Bronchial epithelial cell (primary cell): ENCODE measurements around the gene ABCC3. TPM values are rescaled to one million over a fixed set of nuclear protein-coding genes. Genes with fewer than 3 reads are reported as not detected.

ENCODE experiments used
- DNase-seq: peaks from one replicate; pipeline ENCODE4 v3.0.0-alpha.2; 2010; ENCODE audit warnings: low read depth
- FAIRE-seq: peaks from 2 replicates; lab custom pipeline; 2011; peaks lifted over from hg19 to GRCh38; lab: Jason Lieb, UNC
- H3K27me3 ChIP-seq: 2 replicates; pipeline ENCODE4 v1.5.1; 2011; ENCODE audit warnings: low read length; ENCODE audit not compliant: control insufficient read depth, insufficient read depth
- H3K36me3 ChIP-seq: 2 replicates; pipeline ENCODE4 v1.5.1; 2011; ENCODE audit warnings: low read length; ENCODE audit not compliant: control insufficient read depth, insufficient read depth
- H3K4me3 ChIP-seq: 2 replicates; pipeline ENCODE4 v1.5.1; 2011; ENCODE audit warnings: mild to moderate bottlenecking, low read depth, low read length, control low read depth
- total RNA-seq: library from RNA; depleted of rRNA; stranded (reverse); fragments of >200 nt; gene quantifications from 2 replicates; pipeline ENCODE4 v1.2.1, GENCODE V29; 2014
- TF ChIP-seq, protein P1 (sequence below): IDR thresholded peaks from 2 replicates; pipeline ENCODE4 v1.5.1; 2011; ENCODE audit warnings: mild to moderate bottlenecking, moderate library complexity, low read length, control low read depth, inconsistent platforms; ENCODE audit not compliant: insufficient read depth, severe bottlenecking

Gene ABCC3
- total RNA-seq, 1 donor from 2014 or later = 33.2 TPM

DNA sequence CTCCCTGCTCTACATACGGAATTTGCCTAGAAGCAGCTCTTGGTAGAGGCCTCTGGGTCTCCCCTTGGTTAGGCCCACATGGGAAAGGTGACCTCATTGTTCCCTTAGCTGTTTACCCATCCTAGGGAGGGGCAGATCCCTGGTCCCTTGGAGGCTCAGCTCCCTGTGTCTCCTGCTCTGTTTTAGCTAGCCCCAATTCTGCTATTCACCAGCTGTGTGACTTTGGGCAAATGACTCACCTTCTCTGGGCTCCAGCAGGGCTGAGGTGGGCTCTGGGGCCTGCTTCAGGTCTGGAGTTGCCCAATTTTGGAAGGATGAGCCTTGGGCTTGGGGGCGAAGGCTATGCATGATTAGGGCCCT is 3.9 kb downstream of the ABCC3 start:
- Histone ChIP-seq H3K36me3 (no peaks in the 10 kb centered on the region), H3K27me3 (no peaks in the 10 kb centered on the region), H3K4me3 (no peak overlapping the region)
- DNase-seq (no peak), FAIRE-seq (no peak)
- TF ChIP-seq, protein P1, sequence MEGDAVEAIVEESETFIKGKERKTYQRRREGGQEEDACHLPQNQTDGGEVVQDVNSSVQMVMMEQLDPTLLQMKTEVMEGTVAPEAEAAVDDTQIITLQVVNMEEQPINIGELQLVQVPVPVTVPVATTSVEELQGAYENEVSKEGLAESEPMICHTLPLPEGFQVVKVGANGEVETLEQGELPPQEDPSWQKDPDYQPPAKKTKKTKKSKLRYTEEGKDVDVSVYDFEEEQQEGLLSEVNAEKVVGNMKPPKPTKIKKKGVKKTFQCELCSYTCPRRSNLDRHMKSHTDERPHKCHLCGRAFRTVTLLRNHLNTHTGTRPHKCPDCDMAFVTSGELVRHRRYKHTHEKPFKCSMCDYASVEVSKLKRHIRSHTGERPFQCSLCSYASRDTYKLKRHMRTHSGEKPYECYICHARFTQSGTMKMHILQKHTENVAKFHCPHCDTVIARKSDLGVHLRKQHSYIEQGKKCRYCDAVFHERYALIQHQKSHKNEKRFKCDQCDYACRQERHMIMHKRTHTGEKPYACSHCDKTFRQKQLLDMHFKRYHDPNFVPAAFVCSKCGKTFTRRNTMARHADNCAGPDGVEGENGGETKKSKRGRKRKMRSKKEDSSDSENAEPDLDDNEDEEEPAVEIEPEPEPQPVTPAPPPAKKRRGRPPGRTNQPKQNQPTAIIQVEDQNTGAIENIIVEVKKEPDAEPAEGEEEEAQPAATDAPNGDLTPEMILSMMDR = no peak

DNA sequence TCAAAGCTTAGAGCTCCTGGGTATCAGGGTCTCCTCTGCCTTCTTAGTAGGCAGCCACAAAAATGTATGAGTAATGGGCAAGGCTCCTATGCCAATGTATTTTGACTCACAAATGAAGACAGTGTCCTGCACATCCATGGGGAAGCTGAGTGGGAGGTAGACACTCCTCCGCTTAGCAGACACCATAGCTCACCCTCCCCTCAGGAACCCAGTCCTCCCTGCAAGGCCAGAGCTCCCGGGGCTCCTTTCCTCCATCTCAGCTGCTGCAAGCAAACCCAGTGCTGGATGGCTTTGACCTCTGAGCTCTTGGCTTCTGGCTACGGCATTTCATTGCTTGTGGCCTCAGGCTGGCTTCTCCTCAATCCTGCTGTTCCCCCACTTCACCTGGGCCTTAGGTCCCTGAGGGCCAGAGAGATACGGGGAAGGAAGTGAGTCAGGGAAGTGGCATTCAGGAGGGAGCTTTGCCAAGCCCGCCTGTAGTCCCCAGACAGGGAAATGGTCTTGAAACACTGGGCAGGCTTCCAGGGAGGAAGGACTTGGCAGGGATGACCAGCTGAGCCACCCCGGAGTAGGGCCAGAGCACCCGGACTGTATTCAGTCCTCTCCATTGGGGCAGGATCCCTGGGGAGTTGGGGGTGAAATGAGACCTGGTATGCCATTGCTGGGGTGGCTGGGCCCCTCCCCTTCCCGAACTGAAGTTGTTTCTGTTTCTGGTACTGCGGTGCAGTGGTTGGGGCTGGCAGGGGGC is 4.5 kb downstream of the ABCC3 start:
- peak; percentile 97 for DNase-seq
- TF ChIP-seq, protein P1 = no peak
- no peak overlapping the region for H3K4me3 ChIP-seq
- no peaks in the 10 kb centered on the region for H3K27me3 ChIP-seq
- H3K36me3 ChIP-seq = no peaks in the 10 kb centered on the region
- no peak for FAIRE-seq

DNA sequence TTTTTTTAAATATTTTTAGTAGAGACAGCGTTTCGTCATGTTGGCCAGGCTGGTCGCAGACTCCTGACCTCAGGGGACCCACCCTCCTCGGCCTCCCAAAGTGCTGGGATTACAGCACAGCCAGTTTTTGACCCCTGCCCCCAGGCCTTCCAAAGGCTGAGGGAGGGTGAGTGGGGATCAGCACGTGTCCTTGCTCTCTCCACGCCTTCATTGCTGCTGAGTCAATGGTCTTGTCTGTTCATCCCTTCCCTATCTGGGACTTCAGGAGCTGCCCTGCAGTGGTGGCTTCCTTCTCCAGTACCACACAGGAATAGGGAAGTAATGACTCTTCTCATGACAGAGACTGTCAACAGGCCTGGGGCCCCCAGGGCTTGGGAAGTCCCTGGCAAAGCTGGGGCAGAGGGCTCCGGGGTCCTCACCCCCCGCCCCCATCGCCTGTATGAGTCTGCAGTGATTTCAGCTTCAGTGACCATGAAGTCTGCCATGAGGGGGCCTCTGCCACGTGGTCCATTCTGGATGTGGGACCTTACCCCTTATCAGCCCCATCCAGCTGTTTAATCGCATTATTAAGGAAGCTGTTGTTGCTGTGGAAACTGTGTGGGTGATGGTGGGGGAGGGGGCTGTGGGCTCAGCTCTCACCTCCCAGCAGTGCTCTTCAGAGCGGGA is 6.1 kb downstream of the ABCC3 start:
- DNase-seq (peak; percentile 30), FAIRE-seq (no peak)
- no peak overlapping the region for H3K4me3 ChIP-seq
- H3K27me3 ChIP-seq = no peaks in the 10 kb centered on the region
- H3K36me3 ChIP-seq = no peaks in the 10 kb centered on the region
- TF ChIP-seq, protein P1 = no peak

DNA sequence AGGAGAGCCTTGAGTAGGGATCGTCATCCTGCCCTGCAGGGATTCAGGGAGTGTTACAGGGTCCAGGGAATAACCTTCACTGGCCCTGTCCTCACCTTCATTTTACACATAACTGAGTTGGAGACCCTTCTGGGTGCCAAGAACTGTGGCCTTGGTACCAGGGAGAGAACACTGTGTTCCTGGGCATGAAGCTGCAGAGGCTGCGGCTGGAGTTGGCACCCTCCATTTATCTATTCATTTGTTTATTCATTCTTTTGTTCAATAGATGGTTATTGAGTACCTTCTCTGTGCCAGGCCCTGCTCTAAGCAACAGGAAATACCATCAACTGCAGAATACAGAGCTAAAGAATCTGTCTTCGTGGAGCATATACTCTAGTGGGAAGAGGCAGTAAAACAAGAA is 6.7 kb downstream of the ABCC3 start:
- Histone ChIP-seq H3K36me3 (no peaks in the 10 kb centered on the region), H3K27me3 (no peaks in the 10 kb centered on the region), H3K4me3 (no peak overlapping the region)
- FAIRE-seq (no peak), DNase-seq (no peak)
- TF ChIP-seq, protein P1 = no peak

DNA sequence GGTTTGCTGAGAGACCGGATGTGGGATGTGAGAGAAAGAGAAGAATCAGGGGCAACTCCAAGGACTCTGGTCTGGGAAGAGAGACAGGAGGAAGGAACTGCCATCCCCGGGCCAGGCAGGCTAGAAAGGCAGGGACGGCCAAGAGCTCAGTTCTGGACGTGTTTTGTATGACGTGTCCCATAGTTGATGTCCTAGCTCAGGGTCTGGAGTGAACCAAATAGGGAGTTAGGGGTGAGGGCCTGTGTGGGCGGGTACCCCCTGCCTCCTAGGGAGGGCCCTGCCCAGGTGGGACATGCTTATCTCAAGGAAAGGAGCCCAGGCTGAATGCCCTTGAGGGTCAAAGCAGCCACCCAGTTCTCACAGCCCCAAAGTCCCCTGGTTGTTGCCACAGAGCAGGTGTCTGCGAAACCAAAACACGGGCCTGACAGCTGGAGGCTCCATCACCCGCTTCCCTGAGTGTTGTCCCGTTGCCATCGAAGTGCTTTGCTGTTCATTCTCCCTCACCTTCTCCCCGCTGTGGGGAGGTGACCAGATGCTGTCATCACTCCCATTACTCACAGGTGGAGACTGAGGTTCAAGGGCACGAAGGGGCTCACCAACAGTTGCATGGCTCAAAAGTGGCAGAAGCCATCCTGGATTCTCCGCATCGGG is 7.5 kb downstream of the ABCC3 start:
- no peaks in the 10 kb centered on the region for H3K36me3 ChIP-seq
- FAIRE-seq (no peak), DNase-seq (no peak)
- H3K4me3 ChIP-seq = no peak overlapping the region
- TF ChIP-seq, protein P1 = no peak
- H3K27me3 ChIP-seq = no peaks in the 10 kb centered on the region
